Aorta (tissue), 5 donors: ENCODE data around the gene SLC25A18. TPM values are rescaled to one million over a fixed set of nuclear protein-coding genes. Genes with fewer than 3 reads are reported as not detected.
A peak's percentile ranks its signal among the peaks of the same experiment; 100 is the strongest.

ENCODE experiments used
- ATAC-seq: fragments of 200-7000 bp; cut with Tn5 transposase; one replicate; pipeline ENCODE4 v1.9.1; 2022; ENCODE audit warnings: moderate library complexity; ENCODE audit not compliant: low FRiP score
- DNase-seq, 2 donors: peaks; one replicate each; pipeline ENCODE4 v3.0.0-alpha.2; 2020
- H3K27ac ChIP-seq, 2 donors: one replicate each; pipeline ENCODE4 v1.5.1; 2013; ENCODE audit warnings: low read length in 2 of 2, mild to moderate bottlenecking in 2 of 2, moderate library complexity in 2 of 2, control low read depth in 1 of 2, inconsistent platforms in 1 of 2, low read depth in 1 of 2
- H3K27me3 ChIP-seq, 2 donors: one replicate each; pipeline ENCODE4 v1.6.1; 2013; ENCODE audit warnings: control low read depth in 1 of 2, low read length in 1 of 2, mild to moderate bottlenecking in 1 of 2, moderate library complexity in 1 of 2; ENCODE audit not compliant: insufficient read depth in 2 of 2, control insufficient read depth in 1 of 2
- H3K36me3 ChIP-seq, 2 donors: one replicate each; pipeline ENCODE4 v1.6.1; 2013; ENCODE audit warnings: control low read depth in 1 of 2, low read length in 1 of 2, mild to moderate bottlenecking in 1 of 2; ENCODE audit not compliant: insufficient read depth in 2 of 2, control insufficient read depth in 1 of 2
- H3K4me1 ChIP-seq, 2 donors: one replicate each; pipeline ENCODE4 v1.6.1; 2013; ENCODE audit warnings: low read length in 2 of 2, control low read depth in 1 of 2, mild to moderate bottlenecking in 1 of 2, moderate library complexity in 1 of 2; ENCODE audit not compliant: insufficient read depth in 2 of 2, control insufficient read depth in 1 of 2
- H3K4me3 ChIP-seq, 2 donors: one replicate each; pipeline ENCODE4 v1.5.1; 2013; ENCODE audit warnings: low read length in 2 of 2, control low read depth in 1 of 2, mild to moderate bottlenecking in 1 of 2
- H3K9me3 ChIP-seq: one replicate; pipeline ENCODE4 v1.6.1; 2013; ENCODE audit warnings: mild to moderate bottlenecking, low read length; ENCODE audit not compliant: control insufficient read depth
- WGBS, 2 donors: extraction: QIAGEN DNeasy Blood & Tissue Kit; methylation state at CpG; one replicate each; pipeline ENCODE4 v1.1.7; 2013; 5-methylcytosine and 5-hydroxymethylcytosine counted together
- intact Hi-C, 2 donors: fragments of 100-400 bp; cut with DNase I; formaldehyde crosslinking; loops; one replicate each; pipeline versions ENCODE4 v1.14.2 to v1.15.0; 2022
- polyA plus RNA-seq, 2 donors: library from polyadenylated mRNA; stranded (reverse); fragments of 200-250 nt; gene quantifications; one replicate each; pipeline ENCODE4 v1.2.3, GENCODE V29; 2013
- total RNA-seq, 2 donors: library from RNA; stranded (reverse); fragmentation: NEBNext Ultra II Directional; extraction: Animal tissue kit (Norgen Biotek cat#: 25700); gene quantifications; one replicate each; pipeline ENCODE4 v1.2.1, GENCODE V29; 2021
- donor health status: healthy with polysubstance abuse.
- donor health status: Bipolar disorder and iron deficiency.
- donor health status: DM: no; HTN: no; CAD: no.
- donor health status: DM: no; HTN: no; CAD: no.
- donor health status: DM: yes; HTN: yes; CAD: no.

Gene SLC25A18
- total and polyA plus RNA-seq, 4 donors: 0.18 to 0.52 (median 0.33) TPM; not detected in 1

DNA sequence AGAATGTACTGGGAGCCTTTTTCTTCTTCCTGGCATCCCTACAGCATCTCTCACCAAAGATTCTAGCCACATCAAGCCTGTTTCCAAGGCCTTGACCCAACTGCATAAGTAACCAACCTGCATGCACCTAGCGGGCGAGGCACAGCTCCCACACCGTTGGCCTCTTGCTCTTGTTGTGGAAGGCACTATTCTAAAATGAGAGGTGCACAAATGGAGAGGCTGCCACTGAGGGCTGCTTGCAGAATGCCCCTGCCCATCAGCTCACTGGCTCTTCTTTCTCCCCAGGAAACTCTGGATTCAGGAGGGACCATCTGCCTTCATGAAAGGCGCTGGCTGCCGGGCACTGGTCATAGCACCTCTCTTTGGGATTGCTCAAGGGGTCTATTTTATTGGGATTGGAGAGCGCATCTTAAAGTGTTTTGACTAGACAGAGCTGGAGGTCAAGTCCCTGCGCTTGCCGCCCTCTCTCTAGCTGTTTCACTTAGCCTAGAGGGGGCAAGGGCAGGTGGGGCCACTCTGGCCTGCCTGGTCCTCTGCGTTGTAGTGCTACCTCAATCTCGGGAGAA is 26.6 kb downstream of the SLC25A18 start:
- H3K4me1 ChIP-seq: no peaks in the 10 kb centered on the region
- intact Hi-C loops: no loop called here
- DNase-seq (peak in 1 of 2 donors; percentile 42), ATAC-seq (no peak)
- H3K4me3 ChIP-seq: no peak overlapping the region
- H3K27ac ChIP-seq: no peak overlapping the region
- H3K27me3 ChIP-seq: no peaks in the 10 kb centered on the region
- H3K9me3 ChIP-seq: no peaks in the 10 kb centered on the region
- 92 to 94% methylated on average over 10 of the region's 10 CpGs for WGBS, 2 donors
- H3K36me3 ChIP-seq: peaks cover 3 to 9% of the 10 kb centered on the region in 2 donors

- no peaks in the 10 kb centered on the region for H3K27me3 ChIP-seq
- no peak overlapping the region for H3K4me3 ChIP-seq
- peaks cover 3 to 9% of the 10 kb centered on the region in 2 donors for H3K36me3 ChIP-seq
- 69 to 73% methylated on average over 5 of the region's 5 CpGs for WGBS, 2 donors
- H3K4me1 ChIP-seq: no peaks in the 10 kb centered on the region
- DNase-seq: peak in 1 of 2 donors; percentile 30
- ATAC-seq: no peak
- H3K27ac ChIP-seq: no peak overlapping the region
- intact Hi-C loops: no loop called here
- no peaks in the 10 kb centered on the region for H3K9me3 ChIP-seq
Observed at GRCh38 chr22:17590586-17590985, 27.3 kb downstream of the SLC25A18 start.

DNA sequence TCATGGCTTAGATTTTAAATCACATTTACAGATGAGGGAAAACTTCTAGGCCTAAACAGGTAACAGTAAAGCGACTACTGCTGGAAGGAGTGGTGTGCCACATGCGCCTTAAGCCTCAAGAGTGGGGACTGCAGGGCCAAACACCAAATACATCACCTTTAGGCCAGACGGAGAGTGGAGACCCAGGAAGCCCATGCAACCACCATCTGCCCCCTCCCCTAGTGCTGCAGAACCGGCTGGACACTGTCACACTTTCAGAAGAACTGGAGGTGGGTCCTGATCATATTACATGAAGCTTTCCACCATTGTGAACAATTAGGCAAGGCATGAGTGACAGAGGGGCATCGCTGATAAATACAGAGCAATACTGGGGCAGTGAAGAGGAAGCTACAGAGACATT is 28.9 kb downstream of the SLC25A18 start:
- Histone ChIP-seq H3K4me1 (no peaks in the 10 kb centered on the region), H3K36me3 (peaks cover 3 to 11% of the 10 kb centered on the region in 2 donors), H3K27me3 (no peaks in the 10 kb centered on the region), H3K4me3 (no peak overlapping the region), H3K27ac (no peak overlapping the region), H3K9me3 (no peaks in the 10 kb centered on the region)
- intact Hi-C loops: no loop called here
- no peak for DNase-seq
- no peak for ATAC-seq
- 81 to 86% methylated on average over 5 of the region's 5 CpGs for WGBS, 2 donors

DNA sequence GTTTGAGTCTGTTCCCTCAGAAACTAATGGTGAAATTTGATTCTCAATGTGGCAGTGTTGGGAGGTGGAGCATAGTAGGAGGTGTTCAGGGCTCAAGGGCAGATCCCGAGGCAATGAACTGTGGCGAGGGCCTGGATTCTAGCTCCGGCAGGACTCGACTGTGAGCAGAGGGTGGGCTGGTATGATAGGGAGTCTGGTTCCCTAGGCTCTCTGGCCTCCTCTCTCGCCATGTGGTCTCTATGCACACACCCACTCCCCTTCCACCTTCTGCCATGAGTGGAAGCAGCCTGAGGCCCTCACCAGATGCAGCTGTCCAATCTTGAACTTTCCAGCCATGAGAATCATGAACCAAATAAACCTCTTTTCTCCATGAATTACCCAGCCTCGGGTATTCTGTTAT is 32.9 kb downstream of the SLC25A18 start:
- Histone ChIP-seq H3K4me1 (no peaks in the 10 kb centered on the region), H3K36me3 (peaks cover 18% of the 10 kb centered on the region in 2 donors), H3K9me3 (no peaks in the 10 kb centered on the region), H3K27me3 (no peaks in the 10 kb centered on the region), H3K4me3 (no peak overlapping the region), H3K27ac (no peak overlapping the region)
- intact Hi-C loops: no loop called here
- DNase-seq (peak in 1 of 2 donors; percentile 61), ATAC-seq (no peak)
- WGBS, 2 donors: 97% methylated on average over 6 of the region's 6 CpGs

GRCh38 chr22:17597217-17597616 is 33.9 kb downstream of the SLC25A18 start:
- WGBS, 2 donors: 88 to 94% methylated on average over 2 of the region's 2 CpGs
- no peak for ATAC-seq

GRCh38 chr22:17598318-17598717 is 35.0 kb downstream of the SLC25A18 start:
- DNase-seq: peak in 1 of 2 donors; percentile 23
- WGBS, 2 donors: 95% methylated on average over 4 of the region's 4 CpGs

More at GRCh38 chr22:17597217-17597616, 33.9 kb downstream of the SLC25A18 start:
- Histone ChIP-seq H3K27ac (no peak overlapping the region), H3K4me3 (no peak overlapping the region), H3K4me1 (no peaks in the 10 kb centered on the region), H3K27me3 (no peaks in the 10 kb centered on the region), H3K9me3 (no peaks in the 10 kb centered on the region), H3K36me3 (peaks cover 14 to 18% of the 10 kb centered on the region in 2 donors)
- intact Hi-C loops: no loop called here
- no peak for DNase-seq

GRCh38 chr22:17601031-17601430 is 37.7 kb downstream of the SLC25A18 start:
- no peaks in the 10 kb centered on the region for H3K9me3 ChIP-seq
- H3K36me3 ChIP-seq: peaks cover 12 to 15% of the 10 kb centered on the region in 2 donors
- intact Hi-C loops: loop anchor here in 1 of 2 donors (10.0 kb wide), 1 partner anchor 56 kb away; no protein-coding TSS in a partner anchor
- H3K4me1 ChIP-seq: no peaks in the 10 kb centered on the region
- no peak overlapping the region for H3K27ac ChIP-seq
- 32% methylated on average over 3 of the region's 3 CpGs for WGBS, 2 donors
- H3K4me3 ChIP-seq: no peak overlapping the region
- no peak for ATAC-seq
- H3K27me3 ChIP-seq: no peaks in the 10 kb centered on the region
- DNase-seq: peak in 1 of 2 donors; percentile 27

More at GRCh38 chr22:17598318-17598717, 35.0 kb downstream of the SLC25A18 start:
- ATAC-seq: no peak
- Histone ChIP-seq H3K9me3 (no peaks in the 10 kb centered on the region), H3K27ac (no peak overlapping the region), H3K36me3 (peaks cover 12 to 18% of the 10 kb centered on the region in 2 donors), H3K4me1 (no peaks in the 10 kb centered on the region), H3K4me3 (no peak overlapping the region), H3K27me3 (no peaks in the 10 kb centered on the region)
- intact Hi-C loops: no loop called here

GRCh38 chr22:17603668-17604067 is 40.4 kb downstream of the SLC25A18 start:
- WGBS, 2 donors: 85 to 91% methylated on average over 4 of the region's 4 CpGs
- no peak overlapping the region for H3K4me3 ChIP-seq
- DNase-seq (no peak), ATAC-seq (no peak)
- peaks cover 3 to 7% of the 10 kb centered on the region in 2 donors for H3K36me3 ChIP-seq
- intact Hi-C loops: loop anchor here in 1 of 2 donors (10.0 kb wide), 1 partner anchor 59 kb away; no protein-coding TSS in a partner anchor
- no peaks in the 10 kb centered on the region for H3K4me1 ChIP-seq
- H3K27ac ChIP-seq: no peak overlapping the region
- H3K27me3 ChIP-seq: no peaks in the 10 kb centered on the region
- no peaks in the 10 kb centered on the region for H3K9me3 ChIP-seq

DNA sequence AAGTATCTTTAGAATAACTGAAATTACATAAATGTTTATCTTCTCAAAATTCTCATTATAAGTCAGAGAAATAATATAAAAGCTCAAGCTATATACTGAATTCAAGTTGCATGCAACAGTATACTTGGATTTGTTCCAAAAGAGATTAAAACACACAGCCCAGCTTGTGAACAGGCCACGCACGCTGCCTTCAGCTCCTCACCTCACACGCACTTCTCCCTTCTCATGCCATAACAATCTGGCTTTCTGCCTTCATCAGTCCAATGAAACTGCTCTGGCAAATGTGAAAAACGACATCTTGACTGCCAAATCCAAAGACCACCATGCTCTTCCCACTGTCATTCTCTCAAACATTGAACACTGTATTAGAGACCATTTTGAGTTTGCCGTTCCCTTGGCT is 43.2 kb downstream of the SLC25A18 start:
- no peak for ATAC-seq
- 51 to 56% methylated on average over 5 of the region's 5 CpGs for WGBS, 2 donors
- H3K27ac ChIP-seq: no peak overlapping the region

More for the DNA sequence above, 43.2 kb downstream of the SLC25A18 start:
- Histone ChIP-seq H3K4me3 (no peak overlapping the region), H3K9me3 (no peaks in the 10 kb centered on the region), H3K27me3 (no peaks in the 10 kb centered on the region), H3K4me1 (no peaks in the 10 kb centered on the region), H3K36me3 (peaks cover 0 to 2% of the 10 kb centered on the region in 2 donors)
- DNase-seq: no peak
- intact Hi-C loops: loop anchor here in 1 of 2 donors (10.0 kb wide), 1 partner anchor 62 kb away; no protein-coding TSS in a partner anchor
